HG03558 (cell line): ENCODE results near the gene SLCO3A1.

Source experiments
- ATAC-seq: cut with Tn5 transposase; IDR thresholded peaks from one replicate; pipeline ENCODE4 v1.9.1; 2021; ENCODE audit warnings: moderate number of reproducible peaks; ENCODE audit not compliant: unreplicated experiment; ENCODE audit errors: extremely low read depth

Gene SLCO3A1

GRCh38 chr15:91988071-91988470 is 134.6 kb downstream of the SLCO3A1 start:
- no peak for ATAC-seq

GRCh38 chr15:91988655-91989054 is 135.1 kb downstream of the SLCO3A1 start:
- no peak for ATAC-seq

GRCh38 chr15:91989821-91990220 is 136.3 kb downstream of the SLCO3A1 start:
- ATAC-seq: no peak

DNA sequence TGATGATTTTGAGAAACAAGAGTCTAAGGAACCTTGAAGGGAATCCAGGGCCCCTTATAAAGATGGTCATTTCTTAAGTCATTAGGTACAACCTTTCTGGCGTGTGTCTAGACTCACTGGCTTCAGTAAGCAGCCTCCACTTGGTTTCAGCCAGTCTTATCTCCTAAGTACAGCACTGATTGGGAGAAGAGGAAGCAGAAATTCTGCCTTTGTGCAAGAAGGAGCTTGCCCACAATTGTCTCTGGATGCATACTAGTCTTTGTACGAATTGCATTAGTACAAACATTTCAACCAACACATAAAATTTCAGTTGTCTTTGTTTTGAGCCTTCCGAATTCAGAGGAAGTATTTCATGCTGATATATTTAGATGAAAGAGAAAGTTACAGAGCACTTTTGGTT is 139.4 kb downstream of the SLCO3A1 start:
- no peak for ATAC-seq

DNA sequence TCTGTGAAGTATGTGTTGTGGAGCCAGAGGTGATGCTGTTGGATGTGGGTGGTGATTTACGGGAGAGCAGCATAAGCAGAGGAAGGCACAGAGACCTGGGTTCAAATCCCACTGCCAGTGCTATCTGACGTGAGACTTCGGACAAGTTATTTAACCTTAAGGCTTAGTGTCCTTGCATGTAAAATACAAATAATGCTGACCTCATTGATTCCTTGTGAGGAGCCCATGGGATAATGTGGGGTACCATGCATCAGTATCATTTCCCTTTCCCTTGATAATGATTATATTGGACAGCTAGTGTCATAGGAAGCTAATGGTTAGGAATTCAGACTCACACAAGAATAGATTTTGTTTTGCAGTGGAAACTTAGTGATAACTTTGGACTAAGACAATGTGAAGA is 141.6 kb downstream of the SLCO3A1 start:
- no peak for ATAC-seq

DNA sequence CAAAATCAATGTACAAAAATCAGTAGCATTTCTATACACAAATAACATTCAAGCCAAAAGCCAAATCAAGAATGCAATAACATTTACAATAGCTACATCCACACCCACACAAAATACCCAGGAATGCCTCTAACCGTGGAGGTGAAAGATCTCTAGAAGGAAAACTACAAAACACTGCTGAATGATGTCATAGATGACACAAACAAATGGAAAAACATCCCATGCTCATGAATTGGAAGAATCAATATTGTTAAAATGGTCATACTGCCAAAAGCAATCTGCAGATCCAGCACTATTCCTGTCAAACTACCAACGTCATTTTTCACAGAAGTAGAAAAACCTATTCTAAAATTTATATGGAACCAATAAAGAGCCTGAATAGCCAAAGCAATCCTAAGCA is 143.7 kb downstream of the SLCO3A1 start:
- no peak for ATAC-seq

DNA sequence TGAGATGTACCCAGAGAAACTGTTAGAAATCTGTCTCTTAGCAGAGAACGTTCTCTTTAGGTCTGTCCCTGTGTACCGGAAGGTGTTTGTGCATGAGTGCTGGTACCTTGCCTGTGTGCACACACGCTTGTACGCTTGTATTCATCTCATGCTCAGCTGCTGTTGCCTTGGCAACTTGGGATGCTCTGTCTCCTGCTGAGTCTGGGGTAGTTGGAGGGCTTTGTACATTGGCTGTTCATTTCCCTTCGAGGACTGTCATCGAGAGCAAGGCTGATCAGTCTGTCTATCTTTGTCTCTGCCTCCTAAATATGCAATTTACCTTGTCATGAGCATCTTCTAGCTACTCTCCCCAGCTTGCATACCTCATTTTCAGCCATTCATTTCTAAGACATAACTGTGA is 147.2 kb downstream of the SLCO3A1 start:
- no peak for ATAC-seq

DNA sequence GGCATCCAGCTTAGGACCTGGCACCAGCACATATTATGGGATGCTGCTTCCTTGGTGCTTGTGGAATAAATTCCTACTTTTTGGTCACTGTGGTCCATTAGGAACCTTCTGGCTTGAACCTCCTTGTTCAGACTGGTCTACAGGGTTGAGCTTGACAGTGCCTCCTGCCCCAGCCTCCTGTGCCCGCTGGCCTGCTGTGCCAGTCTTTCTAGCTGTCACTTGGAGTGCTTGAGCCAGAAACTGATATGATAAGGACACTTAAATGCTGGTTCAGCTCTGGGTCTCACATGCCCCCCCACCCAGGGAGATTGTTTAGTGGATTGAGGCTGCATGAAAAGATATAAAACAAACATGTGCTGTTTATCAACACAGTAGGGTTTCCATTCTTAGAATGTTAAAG is 147.8 kb downstream of the SLCO3A1 start:
- no peak for ATAC-seq

GRCh38 chr15:92002666-92003065 is 149.2 kb downstream of the SLCO3A1 start:
- no peak for ATAC-seq

GRCh38 chr15:92003515-92004067 is 150.1 kb downstream of the SLCO3A1 start:
- ATAC-seq: no peak

DNA sequence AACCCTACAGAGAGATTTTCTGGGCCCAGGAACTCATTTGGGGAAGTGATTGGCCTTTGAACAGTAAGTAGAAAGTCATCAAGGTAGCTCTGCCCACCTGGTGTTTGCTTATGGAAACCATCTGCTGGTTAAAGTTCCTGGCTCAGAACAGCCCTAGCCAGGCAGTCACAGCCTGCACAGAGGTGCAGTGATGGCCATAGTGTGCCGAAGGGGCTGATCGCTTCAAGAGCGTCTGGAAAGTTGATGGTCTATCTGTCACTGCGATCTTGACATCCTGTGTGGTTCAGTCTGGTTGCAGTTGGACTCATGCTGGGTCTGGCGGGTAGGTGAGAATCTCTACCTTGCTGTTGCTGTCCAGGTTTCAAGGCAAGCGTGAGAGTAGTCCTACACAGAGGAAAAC is 151.6 kb downstream of the SLCO3A1 start:
- no peak for ATAC-seq

DNA sequence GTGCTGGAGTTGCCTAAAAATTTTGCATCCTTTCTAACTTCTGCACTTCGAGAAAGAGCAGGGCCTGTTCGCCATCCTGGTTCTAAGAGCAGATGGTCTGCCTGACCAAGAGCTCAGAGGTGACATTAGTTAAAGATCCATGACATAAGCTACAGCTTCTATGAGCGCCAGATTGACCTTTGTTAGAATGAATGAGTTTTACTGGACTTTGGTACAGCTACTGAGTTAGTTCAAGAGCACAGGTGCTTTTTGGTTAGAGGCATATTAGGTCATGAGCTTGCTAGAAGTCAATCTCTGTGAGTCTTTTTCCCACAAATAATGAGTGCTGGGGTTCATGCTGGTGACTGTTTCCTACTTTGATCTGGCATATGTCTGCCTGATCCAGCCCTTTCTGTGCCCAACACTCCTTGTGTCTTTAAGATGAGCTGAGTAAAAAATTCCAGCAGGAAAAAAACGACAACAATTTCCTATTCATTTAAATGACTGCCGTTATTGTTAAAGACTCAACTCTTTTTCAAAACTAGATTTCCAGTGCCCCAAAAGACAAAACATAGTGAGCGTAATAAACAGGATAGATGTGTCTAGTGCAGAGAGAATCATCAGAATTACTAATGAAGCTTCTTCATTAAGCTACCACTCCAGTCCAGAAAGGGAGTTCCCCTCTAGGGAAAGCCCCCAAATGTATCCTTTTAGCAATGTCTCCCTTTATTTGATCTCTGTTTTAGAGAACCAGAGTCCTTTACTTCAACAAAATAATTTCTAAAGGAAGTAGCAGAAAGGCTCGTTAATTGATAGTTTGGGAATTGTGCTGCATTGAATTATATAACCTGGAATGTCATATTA is 152.9 kb downstream of the SLCO3A1 start:
- no peak for ATAC-seq

GRCh38 chr15:92009162-92009561 is 155.7 kb downstream of the SLCO3A1 start:
- no peak for ATAC-seq

GRCh38 chr15:92011611-92012367 is 158.3 kb downstream of the SLCO3A1 start:
- ATAC-seq: no peak

- no peak for ATAC-seq
Observed at GRCh38 chr15:92012368-92012629, 158.8 kb downstream of the SLCO3A1 start.

- no peak for ATAC-seq
Observed at GRCh38 chr15:92012881-92013280, 159.4 kb downstream of the SLCO3A1 start.

GRCh38 chr15:92014281-92015030 is 160.9 kb downstream of the SLCO3A1 start:
- ATAC-seq: no peak

DNA sequence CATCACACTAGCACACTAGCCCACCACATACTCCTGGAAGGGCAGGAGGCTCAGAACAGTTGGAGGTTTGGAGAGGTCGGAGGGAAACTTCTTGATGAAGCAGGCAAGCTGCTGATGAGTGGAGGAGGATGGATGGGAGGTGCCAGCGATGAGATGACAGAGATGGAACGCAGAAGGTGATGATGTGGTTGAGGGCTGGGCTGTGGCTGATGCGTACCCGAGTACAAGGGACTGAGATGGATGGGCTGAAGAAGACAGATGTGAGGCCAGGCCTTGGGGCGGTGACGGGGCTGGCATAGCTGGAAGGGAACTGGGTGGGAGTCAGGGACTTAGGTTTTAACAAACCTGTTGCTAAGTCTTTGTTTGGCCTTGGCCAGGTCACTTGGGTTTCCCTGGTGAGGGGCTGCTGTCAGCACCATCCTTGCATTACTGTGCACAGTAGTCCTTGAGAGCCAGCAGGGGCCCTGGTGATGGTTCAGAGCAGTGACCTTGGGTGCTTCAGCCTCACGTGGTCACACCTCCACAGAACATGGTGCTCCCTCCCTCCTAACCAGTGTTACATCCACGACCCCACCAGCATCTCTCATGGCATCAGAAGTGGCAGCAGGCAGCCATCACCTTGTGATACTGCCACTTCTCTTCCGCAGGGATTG is 164.5 kb downstream of the SLCO3A1 start:
- no peak for ATAC-seq

DNA sequence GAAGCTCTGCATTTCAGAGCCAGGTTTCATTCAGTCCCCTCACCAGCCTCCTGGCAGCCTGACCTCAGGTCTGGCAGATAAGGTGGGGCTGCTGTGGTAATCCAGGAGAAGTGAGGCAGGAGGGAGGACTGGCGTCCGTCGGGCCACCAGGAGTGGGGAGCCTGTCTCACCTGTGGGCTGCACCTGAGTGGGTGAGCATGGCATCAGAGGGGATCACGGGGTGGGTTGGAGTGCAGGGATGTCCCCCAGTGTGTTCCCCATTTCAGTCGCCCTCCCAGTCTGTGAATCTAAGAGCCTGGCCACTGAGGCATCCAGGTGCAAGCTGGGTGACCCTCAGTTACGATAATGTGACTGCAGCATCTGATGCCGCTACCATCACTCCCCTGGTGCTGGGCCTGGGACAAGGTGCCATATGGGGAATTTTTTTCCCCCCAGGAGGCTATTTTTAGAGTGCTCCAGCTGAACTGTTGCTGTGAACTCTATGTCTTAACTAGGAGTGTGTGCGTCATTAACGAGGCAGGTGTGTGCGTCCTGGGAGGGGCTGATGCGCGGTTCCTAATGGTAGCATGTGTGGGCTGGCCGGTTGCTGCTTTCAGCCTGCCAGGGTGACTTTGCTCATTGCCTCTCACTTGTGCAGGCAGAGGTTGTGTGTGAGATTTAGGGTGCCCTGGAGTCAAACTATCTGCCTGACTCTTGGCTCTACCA is 165.2 kb downstream of the SLCO3A1 start:
- ATAC-seq: no peak

GRCh38 chr15:92019706-92020105 is 166.2 kb downstream of the SLCO3A1 start:
- ATAC-seq: no peak
